Prostate gland (tissue), 2 donors: ENCODE data around the gene THSD4. TPM values are rescaled to one million over a fixed set of nuclear protein-coding genes. Genes with fewer than 3 reads are reported as not detected.
"Not testable (repeated sequence)": the region's sequence is repeated elsewhere in the genome, so short reads cannot be mapped to it uniquely, and the experiment has no call there.

Experiments used
- DNase-seq: peaks from one replicate; pipeline ENCODE4 v3.0.0-alpha.2; 2019; ENCODE audit warnings: low spot score
- H3K27ac ChIP-seq, 2 donors: fragments of 200-600 bp; sonication (generic); 2 replicates each; pipeline ENCODE4 v1.5.1; 2017 to 2019
- H3K27me3 ChIP-seq: fragments of 200-600 bp; sonication (generic); replicated peaks from 2 replicates; pipeline ENCODE4 v1.5.1; 2019; ENCODE audit not compliant: insufficient read depth
- H3K36me3 ChIP-seq, 2 donors: fragments of 200-600 bp; sonication (generic); 1 replicate in 1 of 2; 2 replicates in 1 of 2; pipeline versions ENCODE4 v1.5.1 to v1.8.1; 2017 to 2019
- H3K4me1 ChIP-seq: fragments of 200-600 bp; sonication (generic); replicated peaks from 2 replicates; pipeline ENCODE4 v1.5.1; 2019
- H3K4me3 ChIP-seq, 2 donors: fragments of 200-600 bp; sonication (generic); 2 replicates each; pipeline ENCODE4 v1.5.1; 2017 to 2019
- H3K9me3 ChIP-seq: fragments of 200-600 bp; sonication (generic); 2 replicates; pipeline ENCODE4 v1.5.1; 2017
- CTCF ChIP-seq, 4 experiments: fragments of 200-600 bp in 2 of 4; fragments of 450-650 bp in 2 of 4; sonication (generic) in 2 of 4; IDR thresholded peaks; 1 replicate in 3 of 4; 2 replicates in 1 of 4; pipeline ENCODE4 v1.5.1; 2016 to 2019; ENCODE audit warnings: antibody characterized with exemption in 4 of 4, mild to moderate bottlenecking in 2 of 4, moderate library complexity in 2 of 4
- POLR2A ChIP-seq: fragments of 450-650 bp; IDR thresholded peaks from one replicate; pipeline ENCODE4 v1.6.1; 2016; ENCODE audit warnings: antibody characterized with exemption, mild to moderate bottlenecking
- POLR2AphosphoS5 ChIP-seq: sonication (generic); formaldehyde crosslinking; IDR thresholded peaks from one replicate; pipeline ENCODE4 v1.6.1; 2017; ENCODE audit warnings: antibody characterized with exemption
- WGBS: methylation state at CpG from one replicate; pipeline ENCODE4 v1.1.5; 2018; 5-methylcytosine and 5-hydroxymethylcytosine counted together
- intact Hi-C: fragments of 100-400 bp; cut with DNase I; formaldehyde crosslinking; loops from one replicate; pipeline ENCODE4 v1.14.2; 2022
- total RNA-seq, 2 donors: library from RNA; depleted of rRNA; stranded (reverse); fragments of >200 nt; gene quantifications; one replicate each; pipeline ENCODE4 v1.1.0, GENCODE V29; 2016

Gene THSD4
- total RNA-seq, 2 donors from 2014 or later: 84.1 to 223 TPM

DNA sequence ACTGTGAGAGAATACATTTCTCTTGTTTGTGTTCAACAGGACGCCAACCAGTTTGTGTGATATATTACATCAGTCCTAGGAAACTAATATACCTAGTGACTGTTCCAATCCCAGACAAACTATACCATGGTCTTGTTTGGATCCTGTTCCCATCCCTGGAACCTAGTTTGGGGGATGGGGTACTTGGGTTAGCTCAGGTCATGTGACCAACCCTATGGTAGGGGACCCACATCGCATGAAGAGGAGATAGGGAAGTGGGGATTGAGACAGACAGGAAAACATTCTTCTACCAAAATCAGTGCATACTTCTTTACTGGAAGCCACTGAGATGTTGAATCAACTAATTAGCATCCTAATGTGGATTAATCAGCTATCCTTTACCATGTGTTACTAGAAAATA is 146.1 kb downstream of the THSD4 start:
- Histone ChIP-seq H3K27me3 (no peaks in the 10 kb centered on the region), H3K4me1 (no peaks in the 10 kb centered on the region), H3K9me3 (no peaks in the 10 kb centered on the region), H3K36me3 (no peaks in the 10 kb centered on the region), H3K27ac (no peak overlapping the region), H3K4me3 (no peak overlapping the region)
- 98% methylated on average over 2 of the region's 2 CpGs for WGBS
- intact Hi-C loops: no loop called here
- no peak for DNase-seq
- no peak for TF ChIP-seq POLR2AphosphoS5
- no peak for TF ChIP-seq POLR2A
- TF ChIP-seq CTCF (IDR thresholded peaks at IDR 0.05): no peak

GRCh38 chr15:71261909-71262308 is 146.6 kb downstream of the THSD4 start:
- no peaks in the 10 kb centered on the region for H3K4me1 ChIP-seq
- no peak overlapping the region for H3K27ac ChIP-seq
- no peaks in the 10 kb centered on the region for H3K36me3 ChIP-seq
- TF ChIP-seq POLR2AphosphoS5 (no peak), CTCF (IDR thresholded peaks at IDR 0.05) (no peak), POLR2A (no peak)
- intact Hi-C loops: no loop called here
- H3K27me3 ChIP-seq: no peaks in the 10 kb centered on the region
- H3K4me3 ChIP-seq: no peak overlapping the region
- no peak for DNase-seq
- no peaks in the 10 kb centered on the region for H3K9me3 ChIP-seq
- 43% methylated on average over 6 of the region's 6 CpGs for WGBS

- Histone ChIP-seq H3K36me3 (no peaks in the 10 kb centered on the region), H3K4me1 (no peaks in the 10 kb centered on the region), H3K27me3 (no peaks in the 10 kb centered on the region), H3K9me3 (no peaks in the 10 kb centered on the region), H3K4me3 (no peak overlapping the region), H3K27ac (no peak overlapping the region)
- WGBS: 61% methylated on average over 3 of the region's 3 CpGs
- no peak for TF ChIP-seq POLR2AphosphoS5
- TF ChIP-seq CTCF (IDR thresholded peaks at IDR 0.05): no peak
- no peak for TF ChIP-seq POLR2A
- intact Hi-C loops: no loop called here
- DNase-seq: no peak
Observed at GRCh38 chr15:71262599-71262998, 147.3 kb downstream of the THSD4 start.

- 62% methylated on average over 11 of the region's 11 CpGs for WGBS
- H3K4me1 ChIP-seq, H3K36me3 ChIP-seq, H3K9me3 ChIP-seq, H3K27ac ChIP-seq, intact Hi-C loops, H3K27me3 ChIP-seq, H3K4me3 ChIP-seq, DNase-seq: not testable (repeated sequence)
Observed at GRCh38 chr15:71265606-71266005, 150.3 kb downstream of the THSD4 start.

DNA sequence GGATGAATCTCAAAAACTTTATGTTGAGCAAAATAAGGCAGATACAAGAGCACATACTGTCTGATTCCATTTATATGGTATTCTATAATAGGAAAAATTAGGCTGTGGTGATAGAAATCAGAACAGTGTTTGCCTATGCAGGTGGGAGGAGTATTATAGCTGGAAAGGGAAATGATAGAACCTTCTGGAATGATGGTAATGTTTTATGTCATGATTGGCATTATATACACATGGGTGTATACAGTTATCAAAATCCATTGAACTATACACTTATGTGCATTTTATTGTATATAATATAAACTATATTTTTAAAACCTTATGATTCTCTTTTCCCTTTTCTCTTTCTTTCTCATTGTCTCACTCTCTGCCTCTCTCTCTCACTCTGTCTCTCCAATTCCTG is 156.1 kb downstream of the THSD4 start:
- Histone ChIP-seq H3K4me1 (no peaks in the 10 kb centered on the region), H3K36me3 (no peaks in the 10 kb centered on the region), H3K4me3 (no peak overlapping the region), H3K27me3 (no peaks in the 10 kb centered on the region), H3K27ac (no peak overlapping the region), H3K9me3 (no peaks in the 10 kb centered on the region)
- TF ChIP-seq CTCF (IDR thresholded peaks at IDR 0.05): no peak
- TF ChIP-seq POLR2A: no peak
- no peak for TF ChIP-seq POLR2AphosphoS5
- DNase-seq: no peak
- intact Hi-C loops: no loop called here

DNA sequence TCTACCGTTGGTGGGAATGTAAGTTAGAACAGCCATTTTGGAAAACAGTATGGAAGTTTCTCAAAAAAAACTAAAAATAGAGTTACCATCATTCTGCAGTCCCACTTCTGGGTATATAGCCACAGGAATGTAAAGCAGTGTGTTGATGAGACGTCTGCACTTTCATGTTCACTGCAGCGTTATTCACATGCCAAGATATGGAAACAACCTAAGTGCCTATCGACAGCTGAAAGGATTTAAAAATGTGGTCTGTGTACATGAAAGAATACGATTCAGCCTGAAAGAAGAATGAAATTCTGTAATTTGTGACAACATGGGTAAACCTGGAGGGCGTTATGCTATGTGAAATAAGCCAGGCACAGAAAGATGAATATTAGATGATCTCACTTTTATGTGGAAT is 157.7 kb downstream of the THSD4 start:
- 92% methylated on average over 6 of the region's 6 CpGs for WGBS
- H3K27ac ChIP-seq: no peak overlapping the region
- intact Hi-C loops: no loop called here
- DNase-seq: no peak
- TF ChIP-seq POLR2A: no peak
- TF ChIP-seq CTCF (IDR thresholded peaks at IDR 0.05): no peak
- H3K4me1 ChIP-seq: no peaks in the 10 kb centered on the region
- H3K36me3 ChIP-seq: no peaks in the 10 kb centered on the region
- H3K9me3 ChIP-seq: no peaks in the 10 kb centered on the region
- no peaks in the 10 kb centered on the region for H3K27me3 ChIP-seq
- H3K4me3 ChIP-seq: no peak overlapping the region
